Cardiac muscle cell (in vitro differentiated cells and primary cell): ENCODE data around the gene NCR3LG1. TPM values are rescaled to one million over a fixed set of nuclear protein-coding genes. Genes with fewer than 3 reads are reported as not detected.

Experiments
- DNase-seq, 2 donors: peaks; one replicate each; pipeline versions ENCODE4 v3.0.0 to v3.0.0-alpha.2; 2010 to 2017; ENCODE audit warnings: low read depth in 1 of 2, low spot score in 1 of 2
- H3K27ac ChIP-seq: fragments of 200-600 bp; sonication (generic); 2 replicates; pipeline ENCODE4 v1.5.1; 2016
- H3K27me3 ChIP-seq: fragments of 200-600 bp; sonication (generic); 2 replicates; pipeline ENCODE4 v1.6.0; 2016; ENCODE audit warnings: control low read depth
- H3K36me3 ChIP-seq: fragments of 200-600 bp; sonication (generic); 2 replicates; pipeline ENCODE4 v1.5.1; 2016; ENCODE audit warnings: control low read depth
- H3K4me1 ChIP-seq: fragments of 200-600 bp; sonication (generic); 2 replicates; pipeline ENCODE4 v1.8.1; 2017; ENCODE audit warnings: low read depth, mild to moderate bottlenecking, mixed run types
- H3K4me3 ChIP-seq: fragments of 200-600 bp; sonication (generic); 2 replicates; pipeline ENCODE4 v1.5.1; 2016; ENCODE audit warnings: mild to moderate bottlenecking
- H3K9me3 ChIP-seq: fragments of 200-600 bp; sonication (generic); 2 replicates; pipeline ENCODE4 v1.5.1; 2017; ENCODE audit warnings: low read depth, mild to moderate bottlenecking, control low read depth
- polyA plus RNA-seq: library from polyadenylated mRNA; unstranded; fragments of >200 nt; fragmentation: Nextera tagmentation; extraction: Ambion mirVana; gene quantifications from 2 replicates; pipeline ENCODE4 v1.2.1, GENCODE V29; 2016
- total RNA-seq: library from RNA; depleted of rRNA; stranded (reverse); fragments of >200 nt; gene quantifications from 2 replicates; pipeline ENCODE4 v1.2.3, GENCODE V29; 2016
- TF ChIP-seq, protein P1 (sequence below): IDR thresholded peaks from 2 replicates; pipeline ENCODE4 v1.5.1; 2012; ENCODE audit warnings: low read depth, mild to moderate bottlenecking, low read length

Gene NCR3LG1, protein sequence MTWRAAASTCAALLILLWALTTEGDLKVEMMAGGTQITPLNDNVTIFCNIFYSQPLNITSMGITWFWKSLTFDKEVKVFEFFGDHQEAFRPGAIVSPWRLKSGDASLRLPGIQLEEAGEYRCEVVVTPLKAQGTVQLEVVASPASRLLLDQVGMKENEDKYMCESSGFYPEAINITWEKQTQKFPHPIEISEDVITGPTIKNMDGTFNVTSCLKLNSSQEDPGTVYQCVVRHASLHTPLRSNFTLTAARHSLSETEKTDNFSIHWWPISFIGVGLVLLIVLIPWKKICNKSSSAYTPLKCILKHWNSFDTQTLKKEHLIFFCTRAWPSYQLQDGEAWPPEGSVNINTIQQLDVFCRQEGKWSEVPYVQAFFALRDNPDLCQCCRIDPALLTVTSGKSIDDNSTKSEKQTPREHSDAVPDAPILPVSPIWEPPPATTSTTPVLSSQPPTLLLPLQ
- total RNA-seq (5.2 and 7.6 TPM in 2 replicates), polyA plus RNA-seq (2.0 and 2.7 TPM in 2 replicates)

DNA sequence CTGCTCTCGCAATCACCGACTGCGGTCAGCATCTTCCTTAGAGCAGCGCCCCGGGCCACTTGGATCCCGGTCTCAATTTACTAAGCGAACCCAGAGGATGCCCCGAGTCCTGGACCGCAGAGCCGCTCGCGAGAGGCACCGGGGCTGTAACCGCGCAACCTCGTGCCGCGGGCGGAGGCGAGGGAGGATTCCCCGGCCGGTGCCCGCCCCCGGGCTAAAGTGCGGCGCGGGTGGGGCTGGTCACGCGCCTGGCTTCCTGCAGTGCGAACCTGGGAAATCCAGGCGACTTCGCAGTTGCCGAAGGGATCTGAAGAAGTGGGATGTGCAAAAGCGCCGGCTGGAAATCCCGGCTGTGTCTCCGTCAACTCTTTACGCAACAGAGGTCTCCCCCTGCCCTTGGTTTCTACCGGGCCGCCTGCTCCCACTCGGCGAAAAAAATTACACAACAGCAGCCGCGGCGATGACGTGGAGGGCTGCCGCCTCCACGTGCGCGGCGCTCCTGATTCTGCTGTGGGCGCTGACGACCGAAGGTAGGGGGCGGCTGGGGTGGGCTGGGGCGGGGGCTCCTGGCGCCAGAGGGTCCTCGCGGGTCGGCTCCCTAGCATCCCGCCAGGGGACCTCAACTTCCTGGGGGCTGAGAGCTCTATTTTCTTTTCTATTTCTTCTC, at the start of gene NCR3LG1:
NCR3LG1 (plus strand) TSS at position 291 of the 667 bp plus-strand sequence; CDS start at position 461, 170 bp downstream.
- TF ChIP-seq, protein P1, sequence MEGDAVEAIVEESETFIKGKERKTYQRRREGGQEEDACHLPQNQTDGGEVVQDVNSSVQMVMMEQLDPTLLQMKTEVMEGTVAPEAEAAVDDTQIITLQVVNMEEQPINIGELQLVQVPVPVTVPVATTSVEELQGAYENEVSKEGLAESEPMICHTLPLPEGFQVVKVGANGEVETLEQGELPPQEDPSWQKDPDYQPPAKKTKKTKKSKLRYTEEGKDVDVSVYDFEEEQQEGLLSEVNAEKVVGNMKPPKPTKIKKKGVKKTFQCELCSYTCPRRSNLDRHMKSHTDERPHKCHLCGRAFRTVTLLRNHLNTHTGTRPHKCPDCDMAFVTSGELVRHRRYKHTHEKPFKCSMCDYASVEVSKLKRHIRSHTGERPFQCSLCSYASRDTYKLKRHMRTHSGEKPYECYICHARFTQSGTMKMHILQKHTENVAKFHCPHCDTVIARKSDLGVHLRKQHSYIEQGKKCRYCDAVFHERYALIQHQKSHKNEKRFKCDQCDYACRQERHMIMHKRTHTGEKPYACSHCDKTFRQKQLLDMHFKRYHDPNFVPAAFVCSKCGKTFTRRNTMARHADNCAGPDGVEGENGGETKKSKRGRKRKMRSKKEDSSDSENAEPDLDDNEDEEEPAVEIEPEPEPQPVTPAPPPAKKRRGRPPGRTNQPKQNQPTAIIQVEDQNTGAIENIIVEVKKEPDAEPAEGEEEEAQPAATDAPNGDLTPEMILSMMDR, result no peak
- H3K4me3 ChIP-seq, result peak within 1 kb of the TSS; percentile 43
- no peak within 1 kb of the TSS for H3K27ac ChIP-seq
- peak; percentile 42 to 84 for DNase-seq
- peaks cover 41% of the 10 kb centered on the region for H3K27me3 ChIP-seq
- H3K36me3 ChIP-seq, result no peaks in the 10 kb centered on the region
- H3K4me1 ChIP-seq, result peaks cover 6% of the 10 kb centered on the region
- no peaks in the 10 kb centered on the region for H3K9me3 ChIP-seq

DNA sequence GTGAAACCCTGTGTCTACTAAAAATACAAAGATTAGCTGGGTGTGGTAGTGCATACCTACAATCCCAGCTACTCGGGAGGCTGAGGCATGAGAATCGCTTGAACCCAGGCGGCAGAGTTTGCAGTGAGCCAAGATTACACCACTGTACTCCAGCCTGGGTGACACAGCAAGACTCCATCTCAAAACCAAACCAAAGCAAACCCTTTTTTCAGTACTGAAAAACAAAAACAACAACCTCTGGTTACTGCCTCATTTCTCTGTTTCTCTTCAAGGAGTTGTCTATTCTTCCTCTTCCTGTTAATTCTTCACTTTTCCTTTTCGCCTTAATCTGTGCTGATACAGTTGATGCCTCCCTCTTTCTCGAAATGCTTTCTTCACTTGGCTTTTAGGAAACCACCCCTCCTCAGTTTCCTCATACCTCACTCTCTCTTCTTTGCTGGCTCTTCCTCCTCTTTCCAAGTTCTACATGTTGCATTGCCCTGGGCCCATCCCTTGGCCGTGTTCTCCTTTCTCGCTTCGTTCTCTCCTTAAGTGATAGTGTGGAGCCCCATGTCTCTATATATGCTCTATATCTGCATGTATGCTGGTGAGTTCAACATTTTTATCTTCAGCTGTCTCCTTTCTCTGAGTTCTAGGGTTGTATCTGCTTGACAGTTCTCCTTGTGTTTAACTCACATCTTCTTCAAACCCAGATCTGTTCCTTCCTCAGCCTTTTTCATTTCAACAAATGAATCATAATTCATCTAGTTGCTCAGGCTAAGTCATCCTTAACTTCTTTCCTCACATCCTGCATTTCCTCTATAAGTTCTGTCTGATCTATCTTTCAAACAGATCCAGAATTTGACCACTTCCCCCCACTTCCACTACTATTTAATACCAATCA, 38.0 kb upstream of the NCR3LG1 start:
- Histone ChIP-seq H3K27me3 (no peaks in the 10 kb centered on the region), H3K4me1 (peaks cover 7% of the 10 kb centered on the region), H3K27ac (peak overlapping the region; percentile 14), H3K4me3 (no peak overlapping the region), H3K36me3 (peaks cover 33% of the 10 kb centered on the region), H3K9me3 (no peaks in the 10 kb centered on the region)
- DNase-seq, result no peak
- TF ChIP-seq, protein P1, result no peak

DNA sequence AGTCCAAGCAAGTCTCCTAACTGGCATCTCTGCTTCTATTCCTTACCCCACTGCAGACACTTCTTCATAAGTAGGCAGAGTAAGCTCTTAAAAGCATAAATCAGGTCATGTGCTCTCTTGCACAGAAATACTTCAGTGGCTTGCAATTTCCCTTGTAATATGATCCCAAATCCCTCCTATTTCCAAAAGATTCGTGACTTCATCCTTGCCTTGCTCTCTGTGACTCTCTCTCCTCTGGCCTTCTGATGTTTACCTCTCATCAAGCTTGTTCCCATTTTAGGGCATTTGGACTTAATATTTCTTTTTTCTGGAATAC, 37.4 kb upstream of the NCR3LG1 start:
- peak; percentile 13 to 78 for DNase-seq
- Histone ChIP-seq H3K27me3 (no peaks in the 10 kb centered on the region), H3K9me3 (no peaks in the 10 kb centered on the region), H3K36me3 (peaks cover 30% of the 10 kb centered on the region), H3K4me1 (peaks cover 7% of the 10 kb centered on the region), H3K4me3 (no peak overlapping the region), H3K27ac (peak overlapping the region; percentile 14)
- TF ChIP-seq, protein P1, result no peak

DNA sequence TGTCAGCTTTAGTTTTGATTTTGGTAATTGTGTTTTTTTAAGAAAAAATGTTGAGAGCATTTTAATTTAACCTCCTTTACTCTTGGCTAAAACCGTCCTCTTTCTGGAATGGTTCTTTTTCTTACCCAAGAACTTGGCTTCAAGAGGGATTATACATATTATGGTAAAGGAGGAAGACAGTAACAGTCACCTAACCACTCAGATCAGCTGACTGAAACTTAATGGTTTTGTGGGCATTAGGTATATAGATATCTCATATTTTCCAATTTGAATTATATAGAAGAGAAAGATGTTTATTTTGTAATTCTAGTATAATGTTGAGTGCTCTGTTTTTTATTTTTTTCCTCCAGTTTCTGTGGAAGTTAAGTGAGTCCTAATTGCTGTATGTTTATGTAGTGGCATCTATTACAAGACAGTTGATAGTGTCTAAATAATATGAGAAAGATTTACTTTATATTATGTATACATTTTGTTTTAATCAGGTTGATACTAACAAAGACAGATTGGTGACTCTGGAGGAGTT, 36.6 kb upstream of the NCR3LG1 start:
- no peaks in the 10 kb centered on the region for H3K9me3 ChIP-seq
- no peak for DNase-seq
- H3K4me3 ChIP-seq, result no peak overlapping the region
- TF ChIP-seq, protein P1, result no peak
- peaks cover 7% of the 10 kb centered on the region for H3K4me1 ChIP-seq
- H3K27ac ChIP-seq, result no peak overlapping the region
- H3K27me3 ChIP-seq, result no peaks in the 10 kb centered on the region
- peaks cover 23% of the 10 kb centered on the region for H3K36me3 ChIP-seq

DNA sequence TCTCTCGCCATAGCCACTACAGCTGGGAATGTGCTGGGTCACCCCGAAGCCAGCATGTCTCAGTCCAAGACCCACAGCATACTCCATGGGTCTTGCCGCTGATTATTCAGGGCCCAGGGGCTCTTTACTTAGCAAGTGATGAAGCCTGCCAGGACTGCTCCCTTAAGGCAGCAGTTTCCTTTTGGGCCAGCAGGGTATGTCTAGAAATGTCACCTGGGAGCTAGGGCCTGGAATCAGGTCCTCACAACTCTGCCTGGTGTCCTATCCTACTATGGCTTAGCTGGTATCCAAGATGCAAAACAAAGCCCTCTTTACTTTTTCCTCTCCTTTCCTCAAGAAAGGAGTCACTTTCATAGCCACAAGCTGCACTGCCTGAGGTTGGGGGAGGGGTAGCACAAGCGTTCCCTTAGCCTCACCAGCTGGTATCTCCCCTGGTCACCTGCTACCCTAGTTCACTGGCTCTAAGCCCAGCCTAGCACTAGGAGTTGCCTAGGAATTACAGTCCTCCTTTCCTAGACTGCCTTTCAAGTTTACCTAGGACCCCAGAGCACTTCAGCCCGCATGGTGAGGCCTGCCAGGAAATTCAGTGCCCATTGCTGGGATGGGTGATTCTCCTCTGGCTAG, 22.6 kb upstream of the NCR3LG1 start:
- TF ChIP-seq, protein P1, result no peak
- no peak overlapping the region for H3K27ac ChIP-seq
- H3K4me1 ChIP-seq, result no peaks in the 10 kb centered on the region
- H3K4me3 ChIP-seq, result no peak overlapping the region
- H3K27me3 ChIP-seq, result no peaks in the 10 kb centered on the region
- H3K36me3 ChIP-seq, result peaks cover 11% of the 10 kb centered on the region
- no peaks in the 10 kb centered on the region for H3K9me3 ChIP-seq
- DNase-seq, result no peak
